Vagina (tissue), 2 donors: ENCODE results near the gene C1QTNF1.

Experiments
- CTCF ChIP-seq, 3 experiments: fragments of 450-650 bp in 2 of 3; fragments of 200-600 bp in 1 of 3; sonication (generic) in 1 of 3; IDR thresholded peaks; one replicate each; pipeline ENCODE4 v1.5.1; 2017 to 2019; ENCODE audit warnings: antibody characterized with exemption in 3 of 3, mild to moderate bottlenecking in 2 of 3, moderate library complexity in 2 of 3
- POLR2A ChIP-seq, 2 donors: fragments of 450-650 bp; IDR thresholded peaks; one replicate each; pipeline ENCODE4 v1.6.1; 2017; ENCODE audit warnings: antibody characterized with exemption in 2 of 2, mild to moderate bottlenecking in 2 of 2, moderate library complexity in 2 of 2
- POLR2AphosphoS5 ChIP-seq, 2 donors: sonication (generic); formaldehyde crosslinking; IDR thresholded peaks; one replicate each; pipeline ENCODE4 v1.9.0; 2017; ENCODE audit warnings: antibody characterized with exemption in 2 of 2, mild to moderate bottlenecking in 2 of 2, low read depth in 1 of 2; ENCODE audit not compliant: insufficient read depth in 1 of 2

- TF ChIP-seq POLR2A (IDR thresholded peaks at IDR 0.05) (no peak), CTCF (IDR thresholded peaks at IDR 0.05) (no peak), POLR2AphosphoS5 (IDR thresholded peaks at IDR 0.05; ENCODE audit: insufficient read depth in 1 of 2, low read depth in 1 of 2) (no peak)
Observed at GRCh38 chr17:79085921-79086551, 62.1 kb downstream of the C1QTNF1 start.
